Stimulated activated CD8-positive, alpha-beta memory T cell treated with anti-CD3 and anti-CD28 coated beads, Interleukin-4, amount 100 ng/mL, for 4 hours (primary cell): ENCODE data around the gene ARID3B.

Experiments
- DNase-seq, 2 donors: peaks; one replicate each; pipeline ENCODE4 v3.0.0-alpha.2; 2020; ENCODE audit warnings: low read depth in 2 of 2, low spot score in 1 of 2

ARID3B gene

GRCh38 chr15:74603026-74603788, 62.2 kb downstream of the ARID3B start:
- no peak for DNase-seq

- no peak for DNase-seq
Measured at GRCh38 chr15:74603789-74604705, 63.0 kb downstream of the ARID3B start.

GRCh38 chr15:74604983-74605794, 64.2 kb downstream of the ARID3B start:
- DNase-seq: no peak

GRCh38 chr15:74605795-74606150, 64.8 kb downstream of the ARID3B start:
- DNase-seq: no peak

GRCh38 chr15:74608786-74609185, 67.8 kb downstream of the ARID3B start:
- no peak for DNase-seq

GRCh38 chr15:74609938-74610301, 68.9 kb downstream of the ARID3B start:
- DNase-seq: no peak

- DNase-seq: no peak
Measured at GRCh38 chr15:74610302-74610951, 69.4 kb downstream of the ARID3B start.

- DNase-seq: no peak
Measured at GRCh38 chr15:74611341-74611740, 70.3 kb downstream of the ARID3B start.

- DNase-seq: no peak
Measured at GRCh38 chr15:74611834-74612233, 70.8 kb downstream of the ARID3B start.

GRCh38 chr15:74612677-74613076, 71.7 kb downstream of the ARID3B start:
- DNase-seq: no peak

- DNase-seq: no peak
Measured at GRCh38 chr15:74613089-74613952, 72.3 kb downstream of the ARID3B start.

GRCh38 chr15:74613953-74614743, 73.1 kb downstream of the ARID3B start:
- no peak for DNase-seq

GRCh38 chr15:74614744-74615507, 73.9 kb downstream of the ARID3B start:
- peak; percentile 74 to 82 for DNase-seq

- peak; percentile 91 to 92 for DNase-seq
Measured at GRCh38 chr15:74615508-74616365, 74.7 kb downstream of the ARID3B start, which contains the start of gene CLK3. Gene CLK3 (plus strand): TSS chr15:74615836. CDS start chr15:74619197, 3,361 bp downstream.

- peak; percentile 44 to 47 for DNase-seq
Measured at GRCh38 chr15:74616366-74616939, 75.4 kb downstream of the ARID3B start.

- DNase-seq: no peak
Measured at GRCh38 chr15:74616996-74617395, 76.0 kb downstream of the ARID3B start.
